ENCODE data around the gene NAT8L.

DNA sequence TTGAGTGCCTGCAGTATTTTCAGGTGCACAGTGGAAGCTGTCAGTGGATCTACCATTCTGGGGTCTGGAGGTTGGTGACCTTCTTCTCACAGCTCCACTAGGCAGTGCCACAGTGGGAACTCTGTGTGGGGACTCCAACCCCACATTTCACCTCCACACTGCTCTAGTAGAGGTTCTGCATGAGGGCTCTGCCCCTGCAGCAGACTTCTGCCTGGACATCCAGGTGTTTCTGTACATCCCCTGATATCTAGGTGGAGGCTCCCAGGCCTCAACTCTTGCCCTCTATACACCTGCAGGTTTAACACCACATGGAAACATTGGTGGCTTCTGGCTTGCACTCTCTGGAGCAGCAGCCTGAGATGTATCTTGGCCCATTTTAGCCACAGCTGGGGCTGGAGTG is 33.3 kb upstream of the NAT8L start:
- TF ChIP-seq, protein P1, sequence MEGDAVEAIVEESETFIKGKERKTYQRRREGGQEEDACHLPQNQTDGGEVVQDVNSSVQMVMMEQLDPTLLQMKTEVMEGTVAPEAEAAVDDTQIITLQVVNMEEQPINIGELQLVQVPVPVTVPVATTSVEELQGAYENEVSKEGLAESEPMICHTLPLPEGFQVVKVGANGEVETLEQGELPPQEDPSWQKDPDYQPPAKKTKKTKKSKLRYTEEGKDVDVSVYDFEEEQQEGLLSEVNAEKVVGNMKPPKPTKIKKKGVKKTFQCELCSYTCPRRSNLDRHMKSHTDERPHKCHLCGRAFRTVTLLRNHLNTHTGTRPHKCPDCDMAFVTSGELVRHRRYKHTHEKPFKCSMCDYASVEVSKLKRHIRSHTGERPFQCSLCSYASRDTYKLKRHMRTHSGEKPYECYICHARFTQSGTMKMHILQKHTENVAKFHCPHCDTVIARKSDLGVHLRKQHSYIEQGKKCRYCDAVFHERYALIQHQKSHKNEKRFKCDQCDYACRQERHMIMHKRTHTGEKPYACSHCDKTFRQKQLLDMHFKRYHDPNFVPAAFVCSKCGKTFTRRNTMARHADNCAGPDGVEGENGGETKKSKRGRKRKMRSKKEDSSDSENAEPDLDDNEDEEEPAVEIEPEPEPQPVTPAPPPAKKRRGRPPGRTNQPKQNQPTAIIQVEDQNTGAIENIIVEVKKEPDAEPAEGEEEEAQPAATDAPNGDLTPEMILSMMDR (IDR thresholded peaks at IDR 0.05), result no peak
- TF ChIP-seq POLR2A (IDR thresholded peaks at IDR 0.05; ENCODE audit: low read depth), result no peak
- no peak for TF ChIP-seq EP300 (IDR thresholded peaks at IDR 0.05)

All from esophagus muscularis mucosa (tissue), 4 donors.